Caco-2 (cell line): ENCODE measurements around the gene IMP3. TPM values are rescaled to one million over a fixed set of nuclear protein-coding genes. Genes with fewer than 3 reads are reported as not detected.

Experiments
- BruUV-seq: library from RNA; stranded (reverse); fragments of 400-500 nt; replicated peaks from 2 replicates; lab custom pipeline; 2021; lab: Mats Ljungman, UMichigan
- CTCF ChIA-PET: fragments of 300-600 bp; sonication (Branson Sonifier 250); formaldehyde crosslinking; loops from one replicate; lab custom pipeline; 2022; ENCODE audit warnings: antibody characterized with exemption; lab: Charles Lee
- POLR2A ChIA-PET: fragments of 300-600 bp; sonication (Branson Sonifier 250); formaldehyde crosslinking; loops from one replicate; lab custom pipeline; 2022; ENCODE audit warnings: antibody characterized with exemption; lab: Charles Lee
- DNase-seq, 2 experiments: peaks; one replicate each; pipeline versions ENCODE4 v3.0.0 to v3.0.0-alpha.2; 2020 to 2022
- H3K27me3 ChIP-seq: replicated peaks from 2 replicates; pipeline ENCODE4 v1.6.0; 2011; ENCODE audit warnings: low read length; ENCODE audit not compliant: control insufficient read depth, insufficient read depth
- H3K36me3 ChIP-seq: 2 replicates; pipeline ENCODE4 v1.5.1; 2011; ENCODE audit warnings: low read length; ENCODE audit not compliant: control insufficient read depth, insufficient read depth
- H3K4me1 ChIP-seq: fragments of 250-450 bp; sonication (Bioruptor Pico); 2 replicates; pipeline ENCODE4 v1.5.1; 2020; ENCODE audit warnings: mild to moderate bottlenecking
- H3K4me3 ChIP-seq: 2 replicates; pipeline ENCODE4 v1.5.1; 2011; ENCODE audit warnings: low read depth, mild to moderate bottlenecking, control low read depth, low read length
- H3K9me3 ChIP-seq: fragments of 250-450 bp; sonication (Bioruptor Pico); 2 replicates; pipeline ENCODE4 v1.5.1; 2020; ENCODE audit warnings: mild to moderate bottlenecking, moderate library complexity
- H3K27ac Mint-ChIP-seq: one replicate; pipeline ENCODE4 v1.8.0; 2022; ENCODE audit warnings: mixed read lengths; ENCODE audit not compliant: unreplicated experiment
- H3K27me3 Mint-ChIP-seq: one replicate; pipeline ENCODE4 v1.8.0; 2022; ENCODE audit warnings: mixed read lengths; ENCODE audit not compliant: insufficient read depth, unreplicated experiment
- H3K36me3 Mint-ChIP-seq: one replicate; pipeline ENCODE4 v1.8.0; 2022; ENCODE audit warnings: mild to moderate bottlenecking, mixed read lengths; ENCODE audit not compliant: insufficient read depth, unreplicated experiment
- H3K4me1 Mint-ChIP-seq: one replicate; pipeline ENCODE4 v1.8.0; 2022; ENCODE audit warnings: low read depth, mixed read lengths; ENCODE audit not compliant: unreplicated experiment
- H3K4me3 Mint-ChIP-seq: one replicate; pipeline ENCODE4 v1.8.0; 2022; ENCODE audit warnings: mild to moderate bottlenecking, moderate library complexity, mixed read lengths; ENCODE audit not compliant: unreplicated experiment
- H3K9me3 Mint-ChIP-seq: one replicate; pipeline ENCODE4 v1.8.0; 2022; ENCODE audit warnings: mixed read lengths; ENCODE audit not compliant: unreplicated experiment
- intact Hi-C: fragments of 100-400 bp; cut with micrococcal nuclease; formaldehyde crosslinking; loops from one replicate; pipeline ENCODE4 v1.10.0; 2022; ENCODE audit not compliant: unreplicated experiment
- total RNA-seq: library from RNA; stranded (reverse); gene quantifications from 2 replicates; pipeline ENCODE4 v1.2.3, GENCODE V29; 2022
- TF ChIP-seq, protein P1 (sequence below), 2 experiments: fragments of 200-600 bp in 1 of 2; IDR thresholded peaks; 1 replicate in 1 of 2; 2 replicates in 1 of 2; pipeline versions ENCODE4 v1.5.1 to v1.8.0; 2011 to 2022; ENCODE audit warnings: antibody characterized with exemption in 1 of 2, control low read depth in 1 of 2, inconsistent platforms in 1 of 2, low read depth in 1 of 2, low read length in 1 of 2, mild to moderate bottlenecking in 1 of 2, moderate library complexity in 1 of 2; ENCODE audit not compliant: insufficient read depth in 1 of 2, severe bottlenecking in 1 of 2, unreplicated experiment in 1 of 2

The IMP3 gene
- total RNA-seq, 1 experiment from 2014 or later, result 60.4 TPM

GRCh38 chr15:75677465-75678323, 37.7 kb upstream of the IMP3 start:
- intact Hi-C loops, result no loop called here
- no peak overlapping the region for H3K4me3 ChIP-seq
- H3K9me3 ChIP-seq, result no peaks in the 10 kb centered on the region
- no TSS peak for BruUV-seq
- no peaks in the 10 kb centered on the region for H3K36me3 Mint-ChIP-seq
- no peak overlapping the region for H3K4me3 Mint-ChIP-seq
- no peaks in the 10 kb centered on the region for H3K27me3 ChIP-seq
- TF ChIP-seq, protein P1, sequence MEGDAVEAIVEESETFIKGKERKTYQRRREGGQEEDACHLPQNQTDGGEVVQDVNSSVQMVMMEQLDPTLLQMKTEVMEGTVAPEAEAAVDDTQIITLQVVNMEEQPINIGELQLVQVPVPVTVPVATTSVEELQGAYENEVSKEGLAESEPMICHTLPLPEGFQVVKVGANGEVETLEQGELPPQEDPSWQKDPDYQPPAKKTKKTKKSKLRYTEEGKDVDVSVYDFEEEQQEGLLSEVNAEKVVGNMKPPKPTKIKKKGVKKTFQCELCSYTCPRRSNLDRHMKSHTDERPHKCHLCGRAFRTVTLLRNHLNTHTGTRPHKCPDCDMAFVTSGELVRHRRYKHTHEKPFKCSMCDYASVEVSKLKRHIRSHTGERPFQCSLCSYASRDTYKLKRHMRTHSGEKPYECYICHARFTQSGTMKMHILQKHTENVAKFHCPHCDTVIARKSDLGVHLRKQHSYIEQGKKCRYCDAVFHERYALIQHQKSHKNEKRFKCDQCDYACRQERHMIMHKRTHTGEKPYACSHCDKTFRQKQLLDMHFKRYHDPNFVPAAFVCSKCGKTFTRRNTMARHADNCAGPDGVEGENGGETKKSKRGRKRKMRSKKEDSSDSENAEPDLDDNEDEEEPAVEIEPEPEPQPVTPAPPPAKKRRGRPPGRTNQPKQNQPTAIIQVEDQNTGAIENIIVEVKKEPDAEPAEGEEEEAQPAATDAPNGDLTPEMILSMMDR (IDR thresholded peaks at IDR 0.05; ENCODE audit: insufficient read depth in 1 of 2, low read depth in 1 of 2, low read length in 1 of 2, severe bottlenecking in 1 of 2, unreplicated experiment in 1 of 2), result no peak
- peaks cover 20% of the 10 kb centered on the region for H3K4me1 ChIP-seq
- no peak for DNase-seq
- H3K27me3 Mint-ChIP-seq, result no peaks in the 10 kb centered on the region
- H3K9me3 Mint-ChIP-seq, result no peaks in the 10 kb centered on the region
- H3K4me1 Mint-ChIP-seq, result peaks cover 18% of the 10 kb centered on the region
- no peaks in the 10 kb centered on the region for H3K36me3 ChIP-seq
- no peak overlapping the region for H3K27ac Mint-ChIP-seq
- ChIA-PET POLR2A (no interaction called here), CTCF (interaction anchor here (0.6 kb wide), 1 partner anchor 9 kb away, joined by 4 read pairs; no protein-coding TSS in a partner anchor)

- ChIA-PET POLR2A (no interaction called here), CTCF (no interaction called here)
- BruUV-seq, result no TSS peak
- H3K36me3 ChIP-seq, result no peaks in the 10 kb centered on the region
- H3K36me3 Mint-ChIP-seq, result no peaks in the 10 kb centered on the region
- no peak for DNase-seq
- no peaks in the 10 kb centered on the region for H3K9me3 ChIP-seq
- H3K4me3 ChIP-seq, result no peak overlapping the region
- H3K4me1 Mint-ChIP-seq, result peaks cover 23% of the 10 kb centered on the region
- H3K4me3 Mint-ChIP-seq, result no peak overlapping the region
- no peak overlapping the region for H3K27ac Mint-ChIP-seq
- no peaks in the 10 kb centered on the region for H3K9me3 Mint-ChIP-seq
- H3K27me3 ChIP-seq, result no peaks in the 10 kb centered on the region
- intact Hi-C loops, result no loop called here
- TF ChIP-seq, protein P1 (IDR thresholded peaks at IDR 0.05; ENCODE audit: insufficient read depth in 1 of 2, low read depth in 1 of 2, low read length in 1 of 2, severe bottlenecking in 1 of 2, unreplicated experiment in 1 of 2), result no peak
- H3K4me1 ChIP-seq, result peaks cover 26% of the 10 kb centered on the region
- no peaks in the 10 kb centered on the region for H3K27me3 Mint-ChIP-seq
Observed at GRCh38 chr15:75676688-75677464, 36.9 kb upstream of the IMP3 start.

GRCh38 chr15:75675579-75676404, 35.8 kb upstream of the IMP3 start:
- H3K4me3 ChIP-seq, result no peak overlapping the region
- ChIA-PET POLR2A (no interaction called here), CTCF (no interaction called here)
- Mint-ChIP-seq H3K9me3 (no peaks in the 10 kb centered on the region), H3K4me1 (peaks cover 23% of the 10 kb centered on the region), H3K4me3 (no peak overlapping the region), H3K27ac (no peak overlapping the region), H3K27me3 (no peaks in the 10 kb centered on the region), H3K36me3 (no peaks in the 10 kb centered on the region)
- no peaks in the 10 kb centered on the region for H3K27me3 ChIP-seq
- intact Hi-C loops, result no loop called here
- TF ChIP-seq, protein P1 (IDR thresholded peaks at IDR 0.05; ENCODE audit: insufficient read depth in 1 of 2, low read depth in 1 of 2, low read length in 1 of 2, severe bottlenecking in 1 of 2, unreplicated experiment in 1 of 2), result no peak
- no peaks in the 10 kb centered on the region for H3K9me3 ChIP-seq
- no TSS peak for BruUV-seq
- peaks cover 26% of the 10 kb centered on the region for H3K4me1 ChIP-seq
- no peak for DNase-seq
- H3K36me3 ChIP-seq, result no peaks in the 10 kb centered on the region
